ENCODE measurements around the gene CYSTM1.

CYSTM1 gene

GRCh38 chr5:140213370-140213983, 38.5 kb downstream of the CYSTM1 start:
- DNase-seq (ENCODE audit: low read depth), result no peak

GRCh38 chr5:140214831-140215230, 39.8 kb downstream of the CYSTM1 start:
- DNase-seq (ENCODE audit: low read depth), result peak; percentile 90

DNA sequence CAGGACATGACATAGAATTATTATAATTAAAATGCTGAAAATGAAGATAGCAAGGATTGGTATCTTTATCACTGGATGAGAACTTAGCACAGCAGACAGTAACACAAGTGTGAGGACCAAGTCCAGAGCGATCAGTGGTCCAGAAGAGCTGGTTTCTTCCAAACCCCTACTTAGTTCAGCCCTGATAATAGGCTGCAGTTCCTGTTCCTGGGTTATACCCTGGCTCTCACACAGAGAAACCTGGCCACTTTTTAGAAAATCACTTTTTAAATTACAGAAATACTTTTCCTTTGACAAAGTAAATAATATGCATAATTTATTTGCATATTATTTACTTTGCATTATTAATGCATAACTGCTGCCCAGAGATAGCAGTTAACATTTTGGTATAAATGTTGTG, 40.3 kb downstream of the CYSTM1 start:
- DNase-seq (ENCODE audit: low read depth), result no peak

- no peak for DNase-seq (ENCODE audit: low read depth)
Observed at GRCh38 chr5:140216478-140217074, 41.6 kb downstream of the CYSTM1 start.

DNA sequence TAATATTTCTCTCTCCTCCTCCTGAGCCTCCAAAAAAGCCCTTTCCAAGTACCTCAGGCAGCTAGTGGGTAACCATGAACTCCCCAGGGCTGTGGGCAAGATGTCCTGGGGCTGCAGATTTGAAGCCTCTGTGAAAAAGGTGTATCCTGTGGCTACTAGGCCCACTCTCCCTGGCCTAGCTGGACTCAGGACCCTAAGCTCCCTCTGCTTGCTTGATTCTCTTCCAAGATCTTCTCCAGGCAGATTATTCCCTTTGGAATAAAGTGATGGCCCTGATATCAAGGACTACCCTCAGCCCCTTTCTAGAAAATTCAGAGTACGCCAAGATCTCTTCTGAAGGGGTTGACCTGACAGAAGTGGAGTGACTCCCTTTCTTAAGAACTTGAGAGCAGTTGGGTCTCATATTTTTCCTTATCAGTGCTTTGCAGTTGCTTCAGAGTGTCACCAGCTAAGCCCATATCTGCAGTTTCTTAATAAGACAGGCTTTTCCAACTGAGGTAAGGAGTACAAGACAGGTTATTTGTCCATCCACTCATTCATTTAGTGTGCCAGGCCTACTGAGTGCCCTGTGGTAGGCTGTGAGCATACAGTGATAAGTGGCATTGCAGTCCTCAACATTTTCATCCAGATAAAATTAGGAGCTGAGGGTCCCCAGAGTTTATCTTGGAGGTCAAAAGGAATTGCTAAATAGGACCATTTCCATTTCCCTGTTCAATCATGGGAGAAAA, 42.5 kb downstream of the CYSTM1 start:
- DNase-seq (ENCODE audit: low read depth), result no peak

GRCh38 chr5:140219068-140219991, 44.3 kb downstream of the CYSTM1 start:
- DNase-seq (ENCODE audit: low read depth), result peak; percentile 69

GRCh38 chr5:140220032-140220697, 45.2 kb downstream of the CYSTM1 start:
- DNase-seq (ENCODE audit: low read depth), result no peak

DNA sequence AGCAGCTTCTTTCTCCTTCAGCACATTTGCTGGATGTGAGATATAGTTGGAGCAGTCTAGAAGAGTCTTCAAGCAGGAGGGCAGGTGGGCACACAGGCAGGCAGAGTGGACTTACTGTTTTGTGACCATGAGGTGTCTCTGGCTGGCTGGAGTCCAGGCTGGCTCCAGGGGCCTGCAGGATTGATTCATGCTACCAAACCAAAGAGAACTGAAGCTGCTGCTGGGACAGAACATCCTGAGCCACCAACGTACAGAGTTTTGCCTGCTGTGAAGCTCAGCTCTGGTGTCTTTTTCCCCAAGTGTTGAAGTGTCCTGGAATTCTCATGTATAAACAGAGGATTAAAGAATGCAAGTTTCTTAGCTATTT, 45.7 kb downstream of the CYSTM1 start:
- no peak for DNase-seq (ENCODE audit: low read depth)

- peak; percentile 79 for DNase-seq (ENCODE audit: low read depth)
Observed at GRCh38 chr5:140221697-140222223, 46.8 kb downstream of the CYSTM1 start.

- DNase-seq (ENCODE audit: low read depth), result no peak
Observed at GRCh38 chr5:140222416-140222815, 47.4 kb downstream of the CYSTM1 start.

GRCh38 chr5:140223567-140223966, 48.6 kb downstream of the CYSTM1 start:
- no peak for DNase-seq (ENCODE audit: low read depth)

DNA sequence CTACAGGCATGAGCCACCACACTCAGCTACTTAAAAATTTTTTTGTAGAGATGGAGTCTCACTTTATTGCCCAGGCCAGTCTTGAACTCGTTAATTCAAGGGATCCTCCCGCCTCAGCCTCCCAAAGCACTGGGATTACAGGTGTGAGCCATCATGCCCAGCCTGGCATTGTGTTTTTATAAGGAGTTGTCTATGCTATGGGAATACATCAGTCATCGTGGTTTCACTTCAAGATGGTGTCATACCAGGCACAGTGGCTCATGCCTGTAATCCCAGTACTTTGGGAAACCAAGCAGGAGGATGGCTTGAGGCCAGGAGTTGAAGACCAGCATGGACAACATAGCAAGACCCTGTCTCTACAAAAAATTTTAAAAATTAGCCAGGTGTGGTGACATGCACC, 49.7 kb downstream of the CYSTM1 start:
- no peak for DNase-seq (ENCODE audit: low read depth)

GRCh38 chr5:140225396-140225795, 50.4 kb downstream of the CYSTM1 start:
- DNase-seq (ENCODE audit: low read depth), result no peak

- no peak for DNase-seq (ENCODE audit: low read depth)
Observed at GRCh38 chr5:140227046-140227445, 52.1 kb downstream of the CYSTM1 start.

GRCh38 chr5:140228364-140228837, 53.4 kb downstream of the CYSTM1 start:
- no peak for DNase-seq (ENCODE audit: low read depth)

DNA sequence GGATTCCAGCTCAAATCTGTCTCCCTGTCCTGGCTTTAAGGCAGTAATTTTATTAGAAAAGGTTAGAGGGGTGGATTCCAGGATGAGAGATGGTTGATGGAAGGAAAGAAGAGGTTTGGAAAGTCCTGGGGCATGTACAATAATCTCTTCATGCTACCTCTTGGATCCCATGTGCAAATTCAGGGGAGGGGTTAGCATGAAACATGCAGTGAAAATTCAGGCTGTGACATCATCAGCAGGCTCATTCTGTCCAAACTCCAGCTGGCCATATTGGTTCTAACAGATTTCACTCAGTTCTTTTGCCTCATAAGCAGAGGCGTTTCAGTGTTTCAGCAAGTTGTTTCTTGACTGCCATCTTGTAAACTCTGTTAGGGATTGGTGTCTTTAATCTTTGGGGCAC, 55.4 kb downstream of the CYSTM1 start:
- DNase-seq (ENCODE audit: low read depth), result no peak

- DNase-seq (ENCODE audit: low read depth), result no peak
Observed at GRCh38 chr5:140232731-140233130, 57.7 kb downstream of the CYSTM1 start.

DNA sequence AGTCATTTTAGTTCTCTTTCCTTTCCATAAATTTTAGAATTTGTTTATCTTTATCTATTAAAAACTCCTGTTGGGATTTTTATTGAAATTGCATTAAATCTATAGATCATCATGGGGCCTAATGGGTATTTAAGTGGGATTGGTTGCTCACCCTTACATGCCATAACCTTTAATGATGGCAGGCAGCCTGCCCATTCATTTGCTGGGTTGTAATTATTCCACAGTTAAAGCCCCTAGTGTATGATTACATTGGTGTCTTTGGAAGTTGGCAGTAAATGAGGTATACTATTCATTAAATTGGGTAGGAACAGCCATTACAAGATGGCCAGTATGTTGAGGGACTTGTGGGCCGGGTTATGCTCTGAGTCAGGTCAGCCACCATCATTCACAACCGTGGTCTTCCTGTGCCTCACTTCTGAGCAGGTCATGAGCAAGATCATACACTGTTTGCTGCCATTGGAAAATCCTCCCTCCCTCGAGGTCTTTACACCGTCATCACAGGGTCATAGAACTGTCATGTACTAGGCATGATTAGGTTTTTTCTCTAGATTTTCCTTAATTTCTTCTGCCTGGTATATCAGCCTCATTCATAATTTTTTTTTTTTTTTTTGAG, 59.5 kb downstream of the CYSTM1 start:
- no peak for DNase-seq (ENCODE audit: low read depth)

GRCh38 chr5:140235791-140236551, 61.0 kb downstream of the CYSTM1 start:
- DNase-seq (ENCODE audit: low read depth), result peak; percentile 33

- no peak for DNase-seq (ENCODE audit: low read depth)
Observed at GRCh38 chr5:140236891-140237598, 62.1 kb downstream of the CYSTM1 start.

Measured in amniotic epithelial cell (primary cell).